Vagina (tissue), 2 donors: ENCODE measurements around the gene CDKL5. TPM values are rescaled to one million over a fixed set of nuclear protein-coding genes. Genes with fewer than 3 reads are reported as not detected.

Experiments used
- DNase-seq, 2 donors: peaks; one replicate each; pipeline ENCODE4 v3.0.0-alpha.2; 2017; ENCODE audit errors: extremely low spot score in 2 of 2
- H3K27ac ChIP-seq: fragments of 200-600 bp; sonication (generic); one replicate; pipeline ENCODE4 v1.5.1; 2019
- H3K27me3 ChIP-seq: fragments of 200-600 bp; sonication (generic); one replicate; pipeline ENCODE4 v1.5.1; 2019
- H3K36me3 ChIP-seq, 2 donors: fragments of 200-600 bp; sonication (generic); one replicate each; pipeline ENCODE4 v1.5.1; 2017 to 2019
- H3K4me1 ChIP-seq: fragments of 200-600 bp; sonication (generic); one replicate; pipeline ENCODE4 v1.5.1; 2019
- H3K4me3 ChIP-seq, 2 donors: fragments of 200-600 bp; sonication (generic); 1 replicate in 1 of 2; 2 replicates in 1 of 2; pipeline ENCODE4 v1.5.1; 2016 to 2019
- H3K9me3 ChIP-seq: fragments of 200-600 bp; sonication (generic); one replicate; pipeline ENCODE4 v1.5.1; 2019
- POLR2A ChIP-seq, 2 donors: fragments of 450-650 bp; IDR thresholded peaks; one replicate each; pipeline ENCODE4 v1.6.1; 2017; ENCODE audit warnings: antibody characterized with exemption in 2 of 2, mild to moderate bottlenecking in 2 of 2, moderate library complexity in 2 of 2
- POLR2AphosphoS5 ChIP-seq, 2 donors: sonication (generic); formaldehyde crosslinking; IDR thresholded peaks; one replicate each; pipeline ENCODE4 v1.9.0; 2017; ENCODE audit warnings: antibody characterized with exemption in 2 of 2, mild to moderate bottlenecking in 2 of 2, low read depth in 1 of 2; ENCODE audit not compliant: insufficient read depth in 1 of 2
- intact Hi-C: fragments of 100-400 bp; cut with DNase I; formaldehyde crosslinking; loops from one replicate; pipeline ENCODE4 v1.15.1; 2023
- total RNA-seq: library from RNA; depleted of rRNA; stranded (reverse); fragments of >200 nt; gene quantifications from one replicate; pipeline ENCODE4 v1.2.3, GENCODE V29; 2016
- TF ChIP-seq, protein P1 (sequence below), 3 experiments: fragments of 450-650 bp in 2 of 3; fragments of 200-600 bp in 1 of 3; sonication (generic) in 1 of 3; IDR thresholded peaks; one replicate each; pipeline ENCODE4 v1.5.1; 2017 to 2019; ENCODE audit warnings: antibody characterized with exemption in 3 of 3, mild to moderate bottlenecking in 2 of 3, moderate library complexity in 2 of 3

Gene CDKL5
- total RNA-seq, 1 donor from 2014 or later = 9.1 TPM

DNA sequence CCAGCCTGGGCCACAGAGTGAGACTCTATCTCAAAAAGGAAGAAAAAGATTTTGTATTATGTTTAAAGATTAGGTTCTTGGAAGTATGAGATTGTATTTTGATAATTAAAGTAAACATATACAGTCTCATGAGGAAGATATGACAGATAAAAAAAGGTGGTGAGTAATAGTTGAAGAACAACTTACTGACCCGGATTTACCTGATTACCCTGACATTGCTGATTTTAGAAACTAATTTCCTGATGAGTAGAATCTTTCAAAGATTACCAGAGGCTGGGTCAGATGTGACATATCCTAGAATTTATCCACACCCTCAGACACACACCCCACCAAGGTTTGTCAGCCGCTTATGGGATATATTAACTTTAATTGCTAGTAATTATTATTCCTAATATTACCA, 9.5 kb downstream of the CDKL5 start:
- no peak for DNase-seq
- intact Hi-C loops = no loop called here
- H3K9me3 ChIP-seq = no peaks in the 10 kb centered on the region
- TF ChIP-seq POLR2AphosphoS5 (IDR thresholded peaks at IDR 0.05; ENCODE audit: insufficient read depth in 1 of 2, low read depth in 1 of 2) = peak in 1 of 2 donors; percentile 13
- TF ChIP-seq, protein P1, sequence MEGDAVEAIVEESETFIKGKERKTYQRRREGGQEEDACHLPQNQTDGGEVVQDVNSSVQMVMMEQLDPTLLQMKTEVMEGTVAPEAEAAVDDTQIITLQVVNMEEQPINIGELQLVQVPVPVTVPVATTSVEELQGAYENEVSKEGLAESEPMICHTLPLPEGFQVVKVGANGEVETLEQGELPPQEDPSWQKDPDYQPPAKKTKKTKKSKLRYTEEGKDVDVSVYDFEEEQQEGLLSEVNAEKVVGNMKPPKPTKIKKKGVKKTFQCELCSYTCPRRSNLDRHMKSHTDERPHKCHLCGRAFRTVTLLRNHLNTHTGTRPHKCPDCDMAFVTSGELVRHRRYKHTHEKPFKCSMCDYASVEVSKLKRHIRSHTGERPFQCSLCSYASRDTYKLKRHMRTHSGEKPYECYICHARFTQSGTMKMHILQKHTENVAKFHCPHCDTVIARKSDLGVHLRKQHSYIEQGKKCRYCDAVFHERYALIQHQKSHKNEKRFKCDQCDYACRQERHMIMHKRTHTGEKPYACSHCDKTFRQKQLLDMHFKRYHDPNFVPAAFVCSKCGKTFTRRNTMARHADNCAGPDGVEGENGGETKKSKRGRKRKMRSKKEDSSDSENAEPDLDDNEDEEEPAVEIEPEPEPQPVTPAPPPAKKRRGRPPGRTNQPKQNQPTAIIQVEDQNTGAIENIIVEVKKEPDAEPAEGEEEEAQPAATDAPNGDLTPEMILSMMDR (IDR thresholded peaks at IDR 0.05) = no peak
- H3K4me1 ChIP-seq = no peaks in the 10 kb centered on the region
- no peaks in the 10 kb centered on the region for H3K36me3 ChIP-seq
- H3K27ac ChIP-seq = no peak overlapping the region
- H3K27me3 ChIP-seq = no peaks in the 10 kb centered on the region
- H3K4me3 ChIP-seq = no peak overlapping the region

DNA sequence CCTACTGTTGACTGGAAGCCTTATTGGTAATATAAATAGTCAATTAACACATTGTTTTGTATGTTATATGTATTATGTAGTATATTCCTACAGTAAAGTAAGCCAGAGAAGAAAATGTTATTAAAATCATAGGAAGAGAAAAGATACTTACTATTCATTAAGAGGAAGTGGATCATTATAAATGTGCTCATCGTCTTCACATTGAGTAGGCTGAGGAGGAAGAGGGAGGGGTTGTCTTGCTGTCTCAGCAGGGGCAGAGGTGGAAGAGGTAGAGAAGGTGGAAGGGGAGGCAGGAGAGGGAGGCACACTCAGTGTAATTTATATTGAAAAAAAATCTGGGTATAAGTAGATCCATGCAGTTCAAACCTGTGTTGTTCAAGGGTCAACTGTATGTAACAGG, 10.6 kb downstream of the CDKL5 start:
- intact Hi-C loops = no loop called here
- no peaks in the 10 kb centered on the region for H3K36me3 ChIP-seq

DNA sequence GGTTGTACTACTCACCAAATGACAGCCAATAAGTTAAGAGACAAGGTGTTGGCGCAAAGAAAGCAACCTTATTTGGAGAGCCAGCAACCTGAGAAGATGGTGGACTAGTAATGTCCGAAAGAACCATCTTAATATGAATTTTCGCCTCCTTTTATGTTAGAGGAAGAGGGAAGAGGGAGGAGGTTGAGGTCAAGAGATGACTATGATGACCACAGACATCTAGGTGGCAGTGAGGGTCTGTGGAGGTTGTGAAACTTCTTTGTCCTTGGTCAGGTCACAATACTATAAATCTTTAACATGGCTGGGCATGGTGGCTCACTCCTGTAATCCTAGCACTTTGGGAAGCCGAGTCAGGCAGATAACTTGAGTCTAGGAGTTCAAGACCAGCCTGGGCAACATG, 15.4 kb downstream of the CDKL5 start:
- H3K27me3 ChIP-seq = no peaks in the 10 kb centered on the region
- no peaks in the 10 kb centered on the region for H3K4me1 ChIP-seq
- H3K36me3 ChIP-seq = no peaks in the 10 kb centered on the region
- TF ChIP-seq POLR2AphosphoS5 (IDR thresholded peaks at IDR 0.05; ENCODE audit: insufficient read depth in 1 of 2, low read depth in 1 of 2) (no peak), POLR2A (IDR thresholded peaks at IDR 0.05) (no peak)
- TF ChIP-seq, protein P1 (IDR thresholded peaks at IDR 0.05) = no peak
- intact Hi-C loops = no loop called here
- H3K27ac ChIP-seq = no peak overlapping the region
- no peak for DNase-seq
- H3K9me3 ChIP-seq = no peaks in the 10 kb centered on the region
- H3K4me3 ChIP-seq = no peak overlapping the region

More for the DNA sequence above, 10.6 kb downstream of the CDKL5 start:
- Histone ChIP-seq H3K4me3 (no peak overlapping the region), H3K27me3 (no peaks in the 10 kb centered on the region), H3K9me3 (no peaks in the 10 kb centered on the region), H3K4me1 (no peaks in the 10 kb centered on the region), H3K27ac (no peak overlapping the region)
- TF ChIP-seq, protein P1 (IDR thresholded peaks at IDR 0.05) = no peak
- TF ChIP-seq POLR2AphosphoS5 (IDR thresholded peaks at IDR 0.05; ENCODE audit: insufficient read depth in 1 of 2, low read depth in 1 of 2) = no peak
- DNase-seq = no peak

DNA sequence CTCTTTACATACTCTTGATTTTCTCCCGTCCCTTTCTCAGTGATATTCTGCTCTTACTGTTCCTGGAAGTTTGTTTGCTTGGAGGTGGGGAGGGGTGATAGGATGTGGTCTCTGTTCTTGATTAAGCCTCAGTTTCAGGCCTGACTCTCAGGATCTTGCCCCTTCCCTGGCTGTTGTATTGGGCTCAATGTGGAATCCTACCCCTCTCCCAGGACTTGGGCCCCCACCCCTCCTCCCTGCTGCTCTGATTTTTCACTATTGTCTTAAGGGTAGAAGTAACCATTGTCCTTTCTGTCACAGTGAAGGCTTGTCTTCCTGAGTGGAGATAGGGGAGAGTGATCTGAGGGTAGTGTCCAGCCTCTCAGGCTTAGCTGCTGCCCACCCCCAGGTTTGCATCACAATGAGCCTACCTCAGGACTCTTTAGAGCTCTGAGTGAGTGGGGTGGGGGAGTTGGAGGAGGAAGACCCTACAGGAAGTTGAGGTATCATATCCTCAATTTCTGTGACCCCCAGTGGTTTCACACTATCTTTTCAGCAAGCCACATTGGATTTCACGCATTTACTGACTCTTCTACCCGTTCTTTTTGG, 16.5 kb downstream of the CDKL5 start:
- H3K27me3 ChIP-seq = no peaks in the 10 kb centered on the region
- no peak for TF ChIP-seq POLR2AphosphoS5 (IDR thresholded peaks at IDR 0.05; ENCODE audit: insufficient read depth in 1 of 2, low read depth in 1 of 2)
- TF ChIP-seq POLR2A (IDR thresholded peaks at IDR 0.05) = no peak
- TF ChIP-seq, protein P1 (IDR thresholded peaks at IDR 0.05) = no peak
- intact Hi-C loops = no loop called here
- H3K9me3 ChIP-seq = no peaks in the 10 kb centered on the region
- no peaks in the 10 kb centered on the region for H3K4me1 ChIP-seq
- H3K36me3 ChIP-seq = no peaks in the 10 kb centered on the region
- no peak overlapping the region for H3K27ac ChIP-seq
- no peak for DNase-seq
- H3K4me3 ChIP-seq = no peak overlapping the region

DNA sequence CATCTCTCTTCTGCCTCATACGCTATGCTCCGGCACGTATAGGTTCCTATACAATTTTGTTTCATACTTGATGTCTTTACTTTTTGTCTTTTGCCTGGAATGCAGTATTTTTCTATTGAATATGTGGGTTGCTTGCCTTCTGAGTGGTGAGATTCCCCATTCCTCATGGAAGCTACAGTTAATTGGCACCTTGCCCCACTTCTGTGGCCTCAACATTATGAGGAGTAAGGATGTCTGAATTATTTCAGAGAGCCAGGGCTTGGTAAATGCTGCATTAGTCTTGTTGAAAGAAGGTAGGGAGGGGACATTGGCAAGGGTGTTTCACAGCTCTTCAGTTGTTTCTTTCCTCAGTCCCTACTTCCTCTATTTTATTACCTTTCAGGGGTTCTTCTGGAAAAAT, 23.0 kb downstream of the CDKL5 start:
- Histone ChIP-seq H3K4me1 (no peaks in the 10 kb centered on the region), H3K36me3 (no peaks in the 10 kb centered on the region), H3K9me3 (no peaks in the 10 kb centered on the region), H3K27ac (no peak overlapping the region), H3K27me3 (no peaks in the 10 kb centered on the region), H3K4me3 (no peak overlapping the region)
- TF ChIP-seq POLR2A (IDR thresholded peaks at IDR 0.05) (no peak), POLR2AphosphoS5 (IDR thresholded peaks at IDR 0.05; ENCODE audit: insufficient read depth in 1 of 2, low read depth in 1 of 2) (no peak)
- TF ChIP-seq, protein P1 (IDR thresholded peaks at IDR 0.05) = no peak
- intact Hi-C loops = no loop called here
- DNase-seq = no peak
